Stimulated activated CD8-positive, alpha-beta memory T cell treated with anti-CD3 and anti-CD28 coated beads, Interleukin-2, amount 100 ng/mL, for 48 hours (primary cell): ENCODE data around the gene OLA1.

ENCODE experiments used
- DNase-seq, 2 donors: peaks; one replicate each; pipeline ENCODE4 v3.0.0-alpha.2; 2020; ENCODE audit warnings: low read depth in 2 of 2

OLA1 gene

DNA sequence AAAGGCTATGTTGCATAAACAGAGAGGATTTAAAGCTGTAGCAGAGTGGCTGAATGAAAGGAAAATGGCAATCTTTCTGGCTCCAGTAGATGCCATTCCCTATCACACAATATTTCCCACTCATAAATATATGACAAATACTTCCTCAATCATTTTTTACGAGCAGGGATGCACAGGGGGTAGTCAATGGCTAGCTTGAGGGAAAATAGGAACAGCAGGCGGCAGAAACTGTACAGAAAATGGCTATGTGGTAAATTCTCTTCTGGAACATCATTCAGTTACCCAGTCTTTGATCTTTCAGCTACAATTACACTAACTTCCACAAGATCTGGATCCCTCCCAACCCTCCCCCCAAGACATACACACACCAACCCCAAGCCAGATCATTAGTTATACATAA lies 127.2 kb downstream of the OLA1 start:
- DNase-seq = no peak

DNA sequence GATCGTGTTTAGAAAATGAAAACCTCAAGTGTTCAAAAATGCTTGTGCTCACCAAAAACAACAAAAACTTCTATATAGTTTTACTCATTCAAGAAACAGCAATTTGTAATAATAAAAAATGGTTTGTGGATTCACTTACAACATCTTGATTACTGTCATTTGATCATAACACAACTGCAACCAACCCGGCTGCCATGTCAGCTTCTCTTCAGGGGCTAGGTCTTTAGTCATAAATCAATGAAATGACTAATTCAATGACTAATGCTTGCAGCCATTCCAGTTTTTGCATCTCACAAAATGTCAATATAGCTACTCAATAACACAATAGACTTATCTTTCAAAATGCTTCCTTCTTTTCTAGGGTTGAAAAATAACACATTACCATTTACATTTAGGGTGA lies 128.0 kb downstream of the OLA1 start:
- peak in 1 of 2 donors; percentile 3 for DNase-seq

DNA sequence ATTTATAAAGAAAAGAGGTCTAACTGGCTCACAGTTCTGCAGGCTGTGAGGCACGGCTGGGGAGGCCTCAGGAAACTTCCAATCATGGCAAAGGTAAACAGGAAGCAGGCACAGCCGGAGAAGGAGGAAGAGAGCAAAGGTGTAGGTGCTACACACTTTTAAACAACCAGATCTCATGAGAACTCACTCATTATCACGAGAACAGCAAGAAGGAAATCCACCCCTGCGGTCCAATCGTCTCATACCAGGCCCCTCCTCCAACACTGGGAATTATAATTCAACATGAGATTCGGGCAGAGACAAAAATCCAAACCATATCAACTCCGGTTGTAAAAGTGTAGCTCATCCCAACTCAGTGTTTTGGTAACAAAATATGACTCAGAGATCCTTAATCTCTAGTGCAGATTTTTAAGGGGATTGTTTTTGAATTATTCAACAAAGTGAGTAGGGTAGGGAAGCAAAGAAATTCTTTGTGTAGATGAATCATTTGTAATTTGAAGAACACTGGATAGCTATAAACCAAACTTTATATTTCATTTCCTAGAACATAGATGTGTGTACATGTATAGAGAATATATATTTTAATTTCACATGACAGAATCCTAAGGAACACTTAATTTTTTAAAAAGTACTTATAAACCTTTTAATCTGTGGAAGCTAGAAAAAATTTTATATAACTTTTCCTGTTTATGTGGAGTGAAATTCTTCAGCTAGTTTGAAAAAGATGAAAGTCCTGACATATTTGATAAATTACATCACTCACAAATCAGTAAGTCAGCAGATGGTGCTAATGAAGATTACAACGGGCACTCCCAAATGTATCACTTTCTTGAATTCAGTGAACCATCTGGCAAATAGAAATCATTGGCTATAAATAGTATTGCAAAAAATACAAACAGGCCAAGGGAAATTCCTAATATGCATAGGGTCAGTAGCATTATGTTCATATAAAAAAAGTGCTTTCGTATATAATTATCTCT lies 130.1 kb downstream of the OLA1 start:
- DNase-seq = no peak

DNA sequence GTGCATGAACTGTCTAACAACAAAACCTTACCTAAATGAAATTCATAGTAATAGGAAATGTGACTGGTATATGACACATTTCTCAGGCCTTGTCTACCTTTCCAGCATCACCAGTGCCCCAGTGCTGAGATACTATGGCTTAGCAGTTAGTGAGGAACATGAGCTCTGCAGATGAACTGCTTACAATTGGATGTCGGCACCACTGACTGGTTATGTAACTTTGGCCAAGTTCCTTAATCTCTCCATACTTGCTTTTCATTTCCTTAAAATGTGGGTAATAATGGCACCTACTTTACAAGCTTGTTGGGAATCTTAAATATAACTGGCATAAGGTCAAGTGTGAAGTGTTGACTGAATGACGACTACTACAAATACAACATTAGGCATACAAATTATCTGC lies 136.3 kb downstream of the OLA1 start:
- no peak for DNase-seq

GRCh38 chr2:174108579-174108978 lies 139.8 kb downstream of the OLA1 start:
- no peak for DNase-seq

- DNase-seq = no peak
Observed at GRCh38 chr2:174106736-174107135, 141.6 kb downstream of the OLA1 start.

DNA sequence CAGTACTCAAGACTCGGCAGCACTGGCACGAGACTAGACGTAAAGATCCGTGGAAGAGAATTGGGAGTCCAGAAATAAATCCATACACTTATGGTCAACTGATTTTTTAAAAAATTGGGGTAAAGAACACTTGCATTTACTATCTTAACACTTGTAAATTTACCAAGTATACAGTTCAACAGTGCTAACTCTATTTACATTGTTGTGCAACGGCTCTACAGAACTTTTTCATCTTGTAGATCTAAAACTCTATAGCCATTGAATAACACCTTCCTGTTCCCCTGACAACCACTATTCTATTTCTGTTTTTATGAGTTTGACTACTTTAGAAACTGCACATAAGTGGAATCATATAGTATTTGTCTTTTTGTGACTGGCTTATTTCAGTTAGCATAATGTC lies 153.8 kb downstream of the OLA1 start:
- DNase-seq = no peak

- DNase-seq = no peak
Observed at GRCh38 chr2:174090476-174090875, 157.9 kb downstream of the OLA1 start.

GRCh38 chr2:174088706-174089460 lies 159.4 kb downstream of the OLA1 start:
- DNase-seq = no peak

- DNase-seq = no peak
Observed at GRCh38 chr2:174086708-174087107, 161.6 kb downstream of the OLA1 start.

DNA sequence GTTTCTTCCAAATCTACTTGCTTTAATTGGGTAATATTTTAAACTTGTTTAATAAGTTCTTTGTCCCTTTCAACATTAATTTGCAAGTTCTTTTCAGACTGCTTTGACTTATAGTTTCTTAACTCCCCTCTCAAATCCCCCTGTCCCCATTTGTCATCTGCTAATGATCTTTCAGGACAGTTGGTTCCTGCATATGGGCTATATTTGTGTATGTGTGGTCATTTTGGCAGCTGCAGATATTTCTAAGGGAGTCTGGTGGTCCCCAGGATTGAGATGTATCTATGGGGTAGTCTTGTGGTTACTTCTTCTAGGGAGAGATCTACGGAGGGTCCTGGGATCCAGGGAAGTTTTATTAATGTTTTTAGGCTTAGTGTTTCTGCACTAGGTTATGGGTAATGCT lies 162.6 kb downstream of the OLA1 start:
- no peak for DNase-seq

DNA sequence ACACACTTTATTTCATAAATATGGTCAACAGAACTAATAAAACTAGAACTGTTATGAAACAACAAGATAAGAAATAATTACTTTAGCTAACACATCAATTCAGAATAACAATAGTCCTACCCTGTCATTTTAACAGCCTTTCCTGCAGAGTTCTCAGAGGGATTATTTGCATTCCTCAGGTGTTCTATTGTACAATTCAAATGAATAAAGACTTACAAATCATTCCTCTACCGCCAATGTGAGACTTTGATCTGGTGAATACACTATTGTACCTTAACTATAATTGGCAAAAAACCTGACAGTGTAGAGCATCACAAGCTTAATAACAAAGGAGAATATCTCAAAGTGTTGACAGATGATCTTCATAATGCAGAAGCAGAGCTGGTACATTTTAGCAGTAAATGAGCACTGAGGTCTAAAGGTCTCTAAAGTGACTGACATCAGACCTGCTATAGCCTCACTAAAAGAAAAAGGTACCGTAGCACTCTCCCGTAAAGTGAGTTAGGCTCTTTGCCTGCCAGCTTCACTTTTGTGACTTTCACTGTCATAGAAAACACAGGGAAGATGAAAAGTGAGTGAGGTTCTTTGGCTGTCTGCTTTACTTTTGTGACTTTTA lies 164.4 kb downstream of the OLA1 start:
- DNase-seq = no peak

- DNase-seq = no peak
Observed at GRCh38 chr2:174080672-174081121, 167.6 kb downstream of the OLA1 start.

DNA sequence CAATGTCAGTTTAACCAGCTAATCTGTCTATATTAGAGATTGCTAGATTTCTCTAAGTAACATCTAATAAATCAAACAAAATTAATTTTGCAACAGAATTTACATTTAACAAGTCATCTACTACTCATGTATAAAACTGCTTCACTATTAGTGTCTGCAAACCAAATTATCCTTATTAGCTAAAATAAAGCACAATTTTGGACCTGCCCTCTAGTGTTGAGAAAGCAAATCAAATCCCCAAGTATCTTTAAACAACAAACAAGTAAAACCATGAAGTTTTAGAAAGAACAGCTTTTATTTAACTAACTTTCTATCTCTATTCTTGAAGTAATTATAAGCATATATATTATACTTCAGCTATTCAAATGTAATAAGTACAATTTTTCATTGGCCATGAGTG lies 170.1 kb downstream of the OLA1 start:
- DNase-seq = no peak

DNA sequence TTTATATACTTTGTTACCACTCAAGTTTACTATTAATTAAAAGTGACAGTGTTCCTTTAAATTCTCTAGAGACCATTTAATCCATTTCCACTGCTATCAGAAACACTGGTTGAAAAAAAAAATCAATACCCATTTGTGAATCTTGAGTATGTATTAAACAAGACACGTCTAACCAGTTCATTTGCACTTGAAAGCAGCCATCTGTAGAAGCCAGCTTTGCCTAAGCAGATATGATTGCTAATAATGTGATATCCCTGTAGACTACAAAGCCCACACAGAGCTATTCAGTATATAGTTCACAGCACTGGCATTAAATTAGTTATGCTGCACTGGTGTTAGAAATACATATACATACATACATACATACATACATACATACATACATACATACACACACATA lies 171.4 kb downstream of the OLA1 start:
- no peak for DNase-seq

- no peak for DNase-seq
Observed at GRCh38 chr2:174076040-174076439, 172.3 kb downstream of the OLA1 start.

GRCh38 chr2:174074831-174075230 lies 173.5 kb downstream of the OLA1 start:
- no peak for DNase-seq

DNA sequence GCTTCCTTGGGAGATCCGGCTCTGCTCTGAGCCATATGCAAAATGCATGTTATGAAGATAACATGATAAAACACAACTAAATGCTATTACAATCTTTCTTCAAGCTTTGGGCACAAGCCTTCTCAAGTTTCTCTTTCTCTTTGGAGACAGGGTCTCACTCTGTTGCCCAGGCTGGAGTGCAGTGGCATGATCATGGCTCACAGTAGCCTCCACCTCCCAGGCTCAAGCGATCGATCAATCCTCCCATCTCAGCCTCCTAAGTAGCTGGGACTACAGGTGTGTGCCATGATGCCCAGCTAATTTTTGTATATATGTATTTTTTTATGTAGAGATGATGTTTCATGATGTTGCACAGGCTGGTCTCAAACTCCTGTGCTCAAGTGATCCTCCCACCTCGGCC lies 175.5 kb downstream of the OLA1 start:
- no peak for DNase-seq

DNA sequence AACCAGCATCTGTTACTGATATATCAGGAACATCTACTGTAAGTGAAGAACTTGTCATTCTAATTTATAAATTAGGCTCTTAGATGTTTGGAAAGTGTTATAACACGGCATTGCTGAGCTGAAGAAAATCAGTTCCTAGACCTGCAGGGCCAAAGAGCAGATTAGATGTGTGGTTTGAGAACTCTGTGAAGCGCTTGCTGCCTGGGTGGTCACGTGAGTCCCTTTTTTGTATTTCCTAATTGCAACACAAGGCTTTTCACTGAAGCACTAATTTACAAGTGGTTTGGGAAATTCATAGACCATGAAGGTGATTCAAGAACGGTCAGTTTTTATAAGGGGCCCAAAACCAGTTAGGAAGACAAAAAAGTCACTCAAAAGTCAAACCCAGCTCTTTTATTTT lies 176.3 kb downstream of the OLA1 start:
- DNase-seq = no peak

- DNase-seq = no peak
Observed at GRCh38 chr2:174071321-174071720, 177.0 kb downstream of the OLA1 start.

GRCh38 chr2:174070281-174070680 lies 178.1 kb downstream of the OLA1 start:
- DNase-seq = no peak

GRCh38 chr2:174067815-174068214 lies 180.5 kb downstream of the OLA1 start:
- DNase-seq = no peak
